Measurements from ENCODE around the gene PKP1.

- TF ChIP-seq CTCF (IDR thresholded peaks at IDR 0.05; ENCODE audit: low read length) (no peak), EZH2 (IDR thresholded peaks at IDR 0.05; ENCODE audit: borderline replicate concordance, low read length) (no peak)
Observed at GRCh38 chr1:201353186-201353940, 70.1 kb downstream of the PKP1 start.
